ENCODE measurements around the gene KARS1. TPM values are rescaled to one million over a fixed set of nuclear protein-coding genes. Genes with fewer than 3 reads are reported as not detected.

The KARS1 gene
- total RNA-seq, 1 donor from 2014 or later: 269 TPM

DNA sequence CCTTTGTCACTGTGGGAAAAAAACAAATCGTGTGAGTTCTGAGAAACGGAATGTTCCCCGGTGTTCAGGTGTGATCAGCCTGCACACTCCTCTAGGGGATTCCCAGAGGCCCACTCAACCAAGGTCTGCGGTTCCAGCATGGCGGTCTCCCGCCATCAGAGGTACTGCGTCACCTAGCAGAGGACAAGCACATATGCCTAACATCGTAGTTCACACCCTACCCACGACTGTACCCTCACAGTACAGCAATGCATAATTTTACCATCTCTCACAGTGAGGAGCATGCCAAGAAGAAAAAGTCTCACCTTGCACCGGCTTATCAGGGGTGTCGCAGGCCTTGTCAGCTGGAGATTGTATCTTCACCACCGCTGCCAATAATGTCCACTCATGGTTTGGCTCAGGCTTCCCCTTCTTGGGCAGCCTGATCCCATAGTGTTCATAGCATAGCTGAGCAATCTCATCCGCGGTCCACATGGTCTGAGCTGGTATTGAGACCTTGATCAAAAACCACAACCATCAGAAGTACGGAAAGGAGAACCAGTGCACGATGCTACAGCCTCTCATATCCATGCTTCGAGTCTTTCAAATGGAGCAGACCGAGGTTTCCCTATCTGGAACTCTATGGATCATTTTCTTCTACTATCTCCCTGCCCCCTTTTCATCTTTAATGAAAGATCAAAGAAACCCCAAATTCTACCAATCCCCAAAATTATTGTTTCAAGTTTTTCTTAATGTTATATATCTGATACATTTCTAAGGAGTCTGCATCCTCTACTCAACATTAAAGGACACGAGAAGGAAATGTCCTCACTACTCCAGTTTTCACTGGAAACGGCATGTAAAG is 26.9 kb downstream of the KARS1 start:
- no peak overlapping the region for H3K4me3 Mint-ChIP-seq (ENCODE audit: low read depth)
- H3K27ac Mint-ChIP-seq: no peak overlapping the region
- no peak for DNase-seq (ENCODE audit: low spot score)

DNA sequence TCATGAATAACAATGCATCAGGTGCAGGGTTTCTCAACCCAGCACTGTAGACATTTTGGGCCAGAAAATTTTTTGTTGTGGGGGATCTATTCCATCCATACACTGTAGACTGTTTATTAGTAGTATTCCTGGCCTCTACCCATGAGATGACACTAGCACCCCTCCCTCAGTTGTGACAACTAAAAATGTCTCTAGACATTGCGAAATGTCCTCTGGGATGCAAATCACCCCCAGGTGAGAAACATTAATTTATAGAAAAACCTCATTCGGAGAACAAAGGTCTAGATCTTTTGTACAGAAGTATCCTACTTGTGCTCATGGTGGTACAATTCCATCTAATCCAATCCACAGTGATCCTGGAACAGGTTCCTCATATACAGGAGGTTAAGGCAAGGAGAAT is 28.7 kb downstream of the KARS1 start:
- no peaks in the 10 kb centered on the region for H3K9me3 Mint-ChIP-seq
- H3K27ac Mint-ChIP-seq: no peak overlapping the region
- no peak for DNase-seq (ENCODE audit: low spot score)
- no peak overlapping the region for H3K4me3 Mint-ChIP-seq (ENCODE audit: low read depth)
- intact Hi-C loops (cut with micrococcal nuclease): no loop called here
- H3K4me1 Mint-ChIP-seq (ENCODE audit: low read depth): peaks cover 34% of the 10 kb centered on the region
- H3K27me3 Mint-ChIP-seq (ENCODE audit: low read depth): no peaks in the 10 kb centered on the region
- H3K36me3 Mint-ChIP-seq (ENCODE audit: low read depth): peaks cover 60% of the 10 kb centered on the region

More for the DNA sequence above, 26.9 kb downstream of the KARS1 start:
- H3K27me3 Mint-ChIP-seq (ENCODE audit: low read depth): no peaks in the 10 kb centered on the region
- H3K4me1 Mint-ChIP-seq (ENCODE audit: low read depth): peaks cover 38% of the 10 kb centered on the region
- peaks cover 54% of the 10 kb centered on the region for H3K36me3 Mint-ChIP-seq (ENCODE audit: low read depth)
- intact Hi-C loops (cut with micrococcal nuclease): no loop called here
- no peaks in the 10 kb centered on the region for H3K9me3 Mint-ChIP-seq

DNA sequence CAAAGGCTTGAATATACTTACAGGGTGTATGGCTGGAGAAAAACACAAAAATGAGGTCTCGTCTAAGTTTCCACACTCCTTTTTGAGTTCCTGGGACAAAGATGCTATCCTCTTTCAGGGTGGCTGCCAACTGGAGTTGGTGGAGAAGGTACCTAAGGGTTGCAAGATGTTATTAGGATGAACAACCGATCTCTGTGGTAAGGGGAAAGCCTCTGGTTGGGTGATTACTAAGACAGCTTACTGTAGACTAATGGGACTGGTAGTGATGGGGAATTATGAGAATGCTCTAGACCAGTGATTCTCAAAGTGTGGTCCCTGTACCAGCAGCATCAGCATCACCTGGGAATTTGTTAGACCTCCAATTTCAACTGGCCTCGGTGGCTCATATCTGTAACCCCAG is 30.3 kb downstream of the KARS1 start:
- Mint-ChIP-seq H3K27me3 (ENCODE audit: low read depth) (no peaks in the 10 kb centered on the region), H3K9me3 (no peaks in the 10 kb centered on the region), H3K36me3 (ENCODE audit: low read depth) (peaks cover 69% of the 10 kb centered on the region), H3K4me3 (ENCODE audit: low read depth) (no peak overlapping the region), H3K4me1 (ENCODE audit: low read depth) (peaks cover 30% of the 10 kb centered on the region), H3K27ac (peak overlapping the region; percentile 29)
- DNase-seq (ENCODE audit: low spot score): no peak
- intact Hi-C loops (cut with micrococcal nuclease): no loop called here

DNA sequence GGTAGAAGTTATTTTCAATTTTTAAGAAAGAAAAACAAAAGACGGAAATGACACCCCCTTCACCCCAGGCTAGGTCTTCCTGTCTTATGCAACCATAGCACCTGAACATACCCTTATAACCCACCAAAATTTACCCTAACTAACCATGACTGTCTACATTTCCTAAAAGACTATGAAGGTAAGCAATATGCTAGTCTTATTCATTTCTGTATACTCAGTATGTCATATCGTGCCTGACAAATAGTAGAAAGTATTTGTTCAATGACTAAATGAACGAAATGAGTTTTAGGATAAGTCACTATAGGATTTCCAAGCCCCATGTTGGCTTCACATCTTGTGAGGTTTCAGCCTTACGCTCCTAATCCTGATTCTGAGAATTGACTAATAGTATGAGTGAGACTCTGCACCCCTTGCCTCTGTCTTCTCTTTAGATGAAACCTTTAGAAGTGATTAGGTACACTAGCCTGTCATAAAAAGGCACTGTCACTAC is 30.9 kb downstream of the KARS1 start:
- DNase-seq (ENCODE audit: low spot score): no peak
- Mint-ChIP-seq H3K4me3 (ENCODE audit: low read depth) (no peak overlapping the region), H3K36me3 (ENCODE audit: low read depth) (peaks cover 70% of the 10 kb centered on the region), H3K27ac (peak overlapping the region; percentile 29), H3K27me3 (ENCODE audit: low read depth) (no peaks in the 10 kb centered on the region), H3K4me1 (ENCODE audit: low read depth) (peaks cover 25% of the 10 kb centered on the region), H3K9me3 (no peaks in the 10 kb centered on the region)
- intact Hi-C loops (cut with micrococcal nuclease): no loop called here

DNA sequence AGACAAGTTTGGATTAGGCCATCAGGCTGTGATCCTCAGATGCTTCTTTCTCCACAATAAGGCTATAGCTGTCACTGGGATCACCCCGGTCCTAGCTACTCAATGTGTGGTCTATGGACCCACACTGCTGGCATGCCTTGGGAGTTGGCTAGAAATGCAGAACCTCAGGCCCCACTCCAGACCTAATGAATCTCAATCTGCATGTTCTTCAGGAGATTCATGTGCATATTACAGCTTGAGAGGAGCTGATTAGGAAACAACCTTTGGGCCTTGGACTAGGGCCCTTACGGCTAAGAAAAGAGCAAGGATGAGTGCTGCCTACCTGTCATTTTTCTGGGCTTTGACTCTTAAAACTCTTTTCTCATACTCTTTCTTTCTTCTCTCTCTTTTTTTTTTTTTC is 31.8 kb downstream of the KARS1 start:
- Mint-ChIP-seq H3K27me3 (ENCODE audit: low read depth) (no peaks in the 10 kb centered on the region), H3K36me3 (ENCODE audit: low read depth) (peaks cover 63% of the 10 kb centered on the region), H3K27ac (no peak overlapping the region), H3K9me3 (no peaks in the 10 kb centered on the region), H3K4me1 (ENCODE audit: low read depth) (peaks cover 16% of the 10 kb centered on the region), H3K4me3 (ENCODE audit: low read depth) (no peak overlapping the region)
- DNase-seq (ENCODE audit: low spot score): no peak
- intact Hi-C loops (cut with micrococcal nuclease): no loop called here

DNA sequence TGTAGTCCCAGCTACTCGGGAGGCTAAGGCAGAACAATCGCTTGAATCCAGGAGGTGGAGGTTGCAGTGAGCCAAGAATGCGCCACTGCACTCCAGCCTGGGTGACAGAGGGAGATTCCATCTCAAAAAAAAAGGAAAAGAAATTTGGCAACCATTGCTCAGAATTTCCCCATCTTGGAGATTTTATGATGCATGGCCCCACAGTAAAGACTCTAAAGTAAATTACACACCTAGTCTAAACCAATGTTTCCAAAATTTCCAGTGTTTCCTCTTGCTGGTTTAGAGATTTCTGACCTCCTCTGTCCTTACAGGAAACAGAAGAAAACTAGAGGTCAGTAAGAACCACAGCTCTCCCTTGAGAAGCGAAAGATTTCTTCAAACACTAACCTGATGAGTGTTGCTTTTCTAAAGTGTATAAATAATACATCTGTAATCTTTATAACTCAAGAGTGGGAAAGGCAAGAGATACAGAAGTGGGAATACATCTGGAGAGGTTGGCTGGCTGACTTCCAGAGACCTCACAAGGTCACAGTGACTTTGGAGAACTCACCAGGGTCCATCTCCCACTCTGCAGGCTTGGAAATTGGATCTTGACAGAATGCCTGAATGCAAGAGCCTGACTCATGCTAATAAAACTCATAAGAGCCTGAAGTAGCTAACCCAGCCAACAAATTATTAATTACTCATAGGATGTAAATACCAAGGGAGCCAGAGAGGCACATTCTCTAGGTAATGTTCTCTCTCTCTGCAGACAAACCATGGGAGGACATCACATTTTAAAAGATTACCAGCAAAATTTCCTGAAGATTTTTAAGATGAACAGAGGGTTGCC is 33.2 kb downstream of the KARS1 start:
- H3K9me3 Mint-ChIP-seq: no peaks in the 10 kb centered on the region
- H3K4me3 Mint-ChIP-seq (ENCODE audit: low read depth): no peak overlapping the region
- DNase-seq (ENCODE audit: low spot score): no peak
- H3K36me3 Mint-ChIP-seq (ENCODE audit: low read depth): peaks cover 56% of the 10 kb centered on the region
- no peaks in the 10 kb centered on the region for H3K27me3 Mint-ChIP-seq (ENCODE audit: low read depth)
- H3K4me1 Mint-ChIP-seq (ENCODE audit: low read depth): peaks cover 13% of the 10 kb centered on the region
- intact Hi-C loops (cut with micrococcal nuclease): no loop called here
- H3K27ac Mint-ChIP-seq: no peak overlapping the region

DNA sequence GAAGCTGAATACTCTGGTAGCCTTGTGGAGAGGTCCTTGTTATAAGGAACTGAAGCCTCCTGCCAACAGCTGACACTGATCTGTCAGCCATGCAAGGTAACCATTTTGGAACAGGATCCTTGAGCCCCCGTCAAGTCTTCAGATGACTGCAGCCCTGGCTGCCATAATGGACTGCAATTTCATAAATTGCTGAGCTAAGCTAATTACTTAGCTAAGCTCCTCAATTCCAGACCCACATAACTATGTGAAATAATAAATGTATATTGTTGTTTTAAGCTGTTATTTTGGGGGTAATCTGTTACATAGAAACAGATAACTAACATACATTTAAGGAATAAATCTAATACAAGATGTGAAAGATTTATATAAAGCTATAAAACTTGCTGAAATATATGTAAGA is 41.0 kb downstream of the KARS1 start:
- Mint-ChIP-seq H3K4me3 (ENCODE audit: low read depth) (no peak overlapping the region), H3K4me1 (ENCODE audit: low read depth) (peaks cover 2% of the 10 kb centered on the region), H3K27ac (no peak overlapping the region), H3K36me3 (ENCODE audit: low read depth) (peaks cover 51% of the 10 kb centered on the region), H3K9me3 (peaks cover 14% of the 10 kb centered on the region), H3K27me3 (ENCODE audit: low read depth) (no peaks in the 10 kb centered on the region)
- intact Hi-C loops (cut with micrococcal nuclease): no loop called here
- DNase-seq (ENCODE audit: low spot score): no peak

DNA sequence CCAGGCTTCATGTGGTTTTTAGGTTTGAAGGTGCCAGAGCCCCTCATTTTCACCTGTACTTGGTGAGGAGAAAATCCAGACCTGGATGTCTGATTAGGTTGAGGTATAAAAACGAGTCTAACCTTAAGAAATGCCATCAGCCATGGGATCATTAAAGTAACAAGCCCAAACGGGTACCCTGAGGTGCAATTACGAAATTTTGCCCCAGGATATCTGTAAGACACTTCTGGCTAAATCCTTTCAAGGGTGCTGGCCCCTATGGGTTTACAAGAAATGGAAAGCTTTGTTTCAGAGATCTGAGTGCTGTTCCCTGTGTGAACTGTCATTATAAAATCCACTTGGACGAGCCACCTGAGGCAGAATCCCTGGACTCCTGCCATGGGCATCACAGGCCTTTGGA is 44.2 kb downstream of the KARS1 start:
- Mint-ChIP-seq H3K36me3 (ENCODE audit: low read depth) (peaks cover 68% of the 10 kb centered on the region), H3K27me3 (ENCODE audit: low read depth) (no peaks in the 10 kb centered on the region)
- intact Hi-C loops (cut with micrococcal nuclease): no loop called here

DNA sequence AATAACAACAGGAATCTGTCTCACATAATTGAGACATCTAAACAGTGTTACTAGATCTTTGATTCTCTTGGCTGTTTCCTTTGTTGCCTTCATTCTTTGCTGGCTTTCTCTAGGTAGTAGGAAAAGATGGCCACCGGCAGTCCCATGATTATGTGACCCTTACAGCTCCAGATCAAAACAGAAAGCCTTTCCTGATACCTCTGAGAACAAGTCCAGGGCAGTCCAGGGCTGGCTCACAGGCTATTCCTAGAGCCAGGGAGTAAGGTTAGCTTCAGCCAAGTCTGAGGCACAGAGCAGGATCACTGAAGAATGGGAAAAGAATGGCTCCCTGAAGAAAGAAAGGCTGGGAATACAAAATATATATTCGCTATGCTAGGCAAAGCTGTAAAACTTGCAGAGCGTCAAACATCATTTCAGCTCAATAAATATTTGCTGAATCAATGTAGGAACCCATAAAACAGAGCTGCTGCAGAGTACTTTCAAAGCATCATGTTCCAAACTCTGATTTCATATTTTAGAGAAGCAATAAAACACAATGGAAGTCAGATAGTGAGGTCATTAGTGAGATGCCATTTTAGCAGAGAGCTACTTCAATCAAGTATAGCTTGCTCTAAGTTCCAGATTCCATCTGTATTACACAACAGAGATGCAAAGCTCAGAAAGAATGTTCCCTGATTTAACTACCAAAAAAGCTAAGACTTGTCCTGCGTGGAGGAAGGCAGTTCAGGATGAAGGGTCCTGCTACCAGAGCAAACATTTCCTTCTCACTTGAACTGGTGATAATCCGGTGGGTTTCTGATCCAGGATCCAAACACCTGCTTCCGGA is 47.8 kb downstream of the KARS1 start:
- intact Hi-C loops (cut with micrococcal nuclease): no loop called here
- peaks cover 4% of the 10 kb centered on the region for H3K4me1 Mint-ChIP-seq (ENCODE audit: low read depth)
- peaks cover 20% of the 10 kb centered on the region for H3K9me3 Mint-ChIP-seq
- H3K27me3 Mint-ChIP-seq (ENCODE audit: low read depth): no peaks in the 10 kb centered on the region
- no peak overlapping the region for H3K4me3 Mint-ChIP-seq (ENCODE audit: low read depth)
- DNase-seq (ENCODE audit: low spot score): no peak
- peaks cover 63% of the 10 kb centered on the region for H3K36me3 Mint-ChIP-seq (ENCODE audit: low read depth)
- H3K27ac Mint-ChIP-seq: no peak overlapping the region

More for the DNA sequence above, 44.2 kb downstream of the KARS1 start:
- H3K27ac Mint-ChIP-seq: no peak overlapping the region
- peaks cover 2% of the 10 kb centered on the region for H3K4me1 Mint-ChIP-seq (ENCODE audit: low read depth)
- DNase-seq (ENCODE audit: low spot score): no peak
- peaks cover 14% of the 10 kb centered on the region for H3K9me3 Mint-ChIP-seq
- H3K4me3 Mint-ChIP-seq (ENCODE audit: low read depth): no peak overlapping the region

DNA sequence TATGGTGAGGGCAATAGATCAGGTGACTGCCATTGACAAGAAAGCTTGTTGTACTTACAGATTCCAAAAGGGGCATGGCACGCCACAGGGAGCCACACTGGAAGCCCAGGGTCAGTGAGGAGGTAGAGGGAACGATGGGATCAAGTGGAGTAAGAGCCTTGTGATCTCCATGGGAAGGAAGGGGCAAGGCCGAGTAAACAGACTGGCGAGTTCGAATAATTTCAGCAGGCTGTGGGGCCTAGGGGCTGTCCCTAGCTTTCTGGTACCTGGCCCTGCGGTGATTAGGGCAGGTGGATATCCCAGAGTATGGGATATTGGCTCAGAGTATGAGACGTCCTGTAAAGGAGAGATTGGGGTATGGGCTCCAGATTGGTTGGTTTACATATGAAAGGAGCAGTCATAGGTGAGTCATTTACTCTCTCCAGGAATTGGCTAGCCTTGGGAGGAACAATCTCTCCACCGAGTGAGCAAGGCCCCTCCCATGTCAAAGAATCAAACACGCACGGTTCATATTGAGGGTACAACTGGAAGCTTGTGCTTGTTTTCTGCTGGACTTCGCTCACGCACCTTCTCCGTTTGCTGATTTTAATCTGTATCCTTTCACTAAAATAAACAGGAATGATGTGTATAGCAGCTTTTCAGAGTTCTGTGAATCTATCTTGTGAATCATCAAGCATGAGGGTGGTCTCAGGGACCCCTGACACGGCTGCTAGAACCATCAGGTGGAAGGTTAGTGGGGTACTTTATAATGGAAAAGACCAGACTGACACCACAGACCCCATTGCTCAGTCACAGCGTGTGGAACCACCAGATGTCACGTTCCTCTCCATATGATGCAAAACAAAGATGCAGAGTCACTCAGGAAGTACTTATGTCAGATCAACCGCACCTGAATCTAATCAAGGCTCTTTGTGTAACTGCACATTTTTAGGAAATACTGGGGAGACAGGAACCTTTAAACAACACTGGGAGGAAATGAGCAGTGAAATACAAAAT is 53.3 kb downstream of the KARS1 start:
- H3K4me1 Mint-ChIP-seq (ENCODE audit: low read depth): peaks cover 8% of the 10 kb centered on the region
- no peak for DNase-seq (ENCODE audit: low spot score)
- intact Hi-C loops (cut with micrococcal nuclease): no loop called here
- H3K4me3 Mint-ChIP-seq (ENCODE audit: low read depth): no peak overlapping the region
- peaks cover 22% of the 10 kb centered on the region for H3K36me3 Mint-ChIP-seq (ENCODE audit: low read depth)
- H3K27me3 Mint-ChIP-seq (ENCODE audit: low read depth): no peaks in the 10 kb centered on the region
- peak overlapping the region; percentile 32 for H3K27ac Mint-ChIP-seq
- peaks cover 7% of the 10 kb centered on the region for H3K9me3 Mint-ChIP-seq

DNA sequence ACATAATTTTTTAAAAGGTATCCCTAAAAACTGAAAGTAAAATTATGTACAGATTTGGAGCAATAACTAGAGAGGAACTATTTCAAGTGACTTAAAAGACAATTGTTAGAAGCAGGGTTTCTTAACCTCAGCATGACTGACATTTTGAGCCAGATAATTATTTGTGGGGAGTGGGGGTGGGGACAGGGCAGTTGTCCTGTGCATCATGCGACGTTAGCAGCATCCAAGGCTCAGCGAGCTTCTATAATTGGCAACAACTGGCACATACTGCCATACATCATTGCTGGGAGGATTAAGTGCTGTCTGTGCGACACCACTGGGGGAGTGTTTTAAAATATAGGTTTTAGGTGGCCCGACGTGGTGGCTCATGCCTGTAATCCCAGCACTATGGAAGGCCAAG is 54.2 kb downstream of the KARS1 start:
- H3K4me1 Mint-ChIP-seq (ENCODE audit: low read depth): peaks cover 8% of the 10 kb centered on the region
- no peak overlapping the region for H3K4me3 Mint-ChIP-seq (ENCODE audit: low read depth)
- intact Hi-C loops (cut with micrococcal nuclease): no loop called here
- peaks cover 7% of the 10 kb centered on the region for H3K9me3 Mint-ChIP-seq
- no peak overlapping the region for H3K27ac Mint-ChIP-seq
- peaks cover 21% of the 10 kb centered on the region for H3K36me3 Mint-ChIP-seq (ENCODE audit: low read depth)
- DNase-seq (ENCODE audit: low spot score): no peak
- H3K27me3 Mint-ChIP-seq (ENCODE audit: low read depth): no peaks in the 10 kb centered on the region
